Endothelial cell of umbilical vein (primary cell): ENCODE results near the gene CRELD2. TPM values are rescaled to one million over a fixed set of nuclear protein-coding genes. Genes with fewer than 3 reads are reported as not detected.

Experiments
- BruUV-seq: library from RNA; stranded (reverse); fragments of 400-500 nt; replicated peaks from 2 replicates; lab custom pipeline; 2021; lab: Mats Ljungman, UMichigan
- CTCF ChIA-PET: fragments of 300-600, 350-600 bp; sonication (Branson Sonifier 250); formaldehyde crosslinking; loops from one replicate; lab custom pipeline; 2021; ENCODE audit warnings: antibody characterized with exemption, inconsistent platforms; lab: Charles Lee
- POLR2A ChIA-PET: fragments of 300-600, 350-600 bp; sonication (Branson Sonifier 250); formaldehyde crosslinking; loops from one replicate; lab custom pipeline; 2021; ENCODE audit warnings: antibody characterized with exemption, inconsistent platforms; lab: Charles Lee
- DNase-seq: peaks from one replicate; pipeline ENCODE4 v3.0.0-alpha.2; 2011; ENCODE audit warnings: low read depth, low spot score
- FAIRE-seq: peaks from 2 replicates; lab custom pipeline; 2011; peaks lifted over from hg19 to GRCh38; lab: Jason Lieb, UNC
- H2AFZ ChIP-seq: 2 replicates; pipeline ENCODE4 v1.6.0; 2012; ENCODE audit warnings: low read depth, low read length, control low read depth, inconsistent platforms
- H3K27ac ChIP-seq: 2 replicates; pipeline ENCODE4 v1.5.1; 2011; ENCODE audit warnings: low read depth, mild to moderate bottlenecking, control low read depth, low read length, moderate library complexity; ENCODE audit not compliant: insufficient read depth
- H3K27me3 ChIP-seq, 2 experiments: 2 replicates each; pipeline versions ENCODE4 v1.6.0 to v1.6.1; 2011; ENCODE audit warnings: low read length in 2 of 2, mixed read lengths in 1 of 2; ENCODE audit not compliant: control insufficient read depth in 2 of 2, insufficient read depth in 2 of 2
- H3K36me3 ChIP-seq, 2 experiments: 2 replicates in 1 of 2; 3 replicates in 1 of 2; pipeline ENCODE4 v1.5.1; 2011; ENCODE audit warnings: low read length in 2 of 2, mild to moderate bottlenecking in 1 of 2, moderate library complexity in 1 of 2; ENCODE audit not compliant: control insufficient read depth in 2 of 2, insufficient read depth in 2 of 2; ENCODE audit errors: extremely low read depth in 1 of 2
- H3K4me1 ChIP-seq: 3 replicates; pipeline ENCODE4 v1.5.1; 2011; ENCODE audit warnings: mild to moderate bottlenecking, low read length; ENCODE audit not compliant: control insufficient read depth, insufficient read depth; ENCODE audit errors: extremely low read depth
- H3K4me2 ChIP-seq: 2 replicates; pipeline ENCODE4 v1.6.1; 2011; ENCODE audit warnings: low read length, control low read depth, mixed read lengths; ENCODE audit not compliant: insufficient read depth
- H3K4me3 ChIP-seq, 3 experiments: fragments of 200-600 bp in 1 of 3; sonication (generic), shearing (Covaris generic) in 1 of 3; replicated peaks in 1 of 3; 2 replicates each; pipeline ENCODE4 v1.5.1; 2011 to 2016; ENCODE audit warnings: control low read depth in 3 of 3, low read length in 3 of 3, mild to moderate bottlenecking in 2 of 3, inconsistent platforms in 1 of 3, low read depth in 1 of 3, moderate library complexity in 1 of 3; ENCODE audit not compliant: insufficient read depth in 1 of 3
- H3K79me2 ChIP-seq: 2 replicates; pipeline ENCODE4 v1.6.0; 2012; ENCODE audit warnings: low read length, inconsistent platforms; ENCODE audit not compliant: control insufficient read depth, insufficient read depth
- H3K9ac ChIP-seq: replicated peaks from 2 replicates; pipeline ENCODE3; 2011; ENCODE audit warnings: low read length, control low read depth; ENCODE audit not compliant: insufficient read depth; ENCODE audit errors: extremely low read depth
- H3K9me1 ChIP-seq: replicated peaks from 3 replicates; pipeline ENCODE4 v1.6.0; 2011; ENCODE audit warnings: mild to moderate bottlenecking, low read length; ENCODE audit not compliant: control insufficient read depth, insufficient read depth; ENCODE audit errors: extremely low read depth
- H3K9me3 ChIP-seq: replicated peaks from 2 replicates; pipeline ENCODE4 v1.5.1; 2012; ENCODE audit warnings: low read length, inconsistent platforms; ENCODE audit not compliant: control insufficient read depth, insufficient read depth
- H4K20me1 ChIP-seq: replicated peaks from 2 replicates; pipeline ENCODE3; 2011; ENCODE audit warnings: mild to moderate bottlenecking, low read length; ENCODE audit not compliant: control insufficient read depth, insufficient read depth; ENCODE audit errors: extremely low read depth
- CTCF ChIP-seq, 2 donors: IDR thresholded peaks; 1 replicate in 1 of 2; 2 replicates in 1 of 2; pipeline ENCODE4 v1.5.1; 2011; ENCODE audit warnings: low read length in 2 of 2, mild to moderate bottlenecking in 2 of 2, moderate library complexity in 2 of 2, control low read depth in 1 of 2, inconsistent platforms in 1 of 2, low read depth in 1 of 2; ENCODE audit not compliant: insufficient read depth in 1 of 2; ENCODE audit errors: extremely low read depth in 1 of 2
- EZH2 ChIP-seq: IDR thresholded peaks from 2 replicates; pipeline ENCODE4 v1.6.1; 2012; ENCODE audit warnings: borderline replicate concordance, low read depth, mild to moderate bottlenecking, moderate library complexity, low read length, inconsistent platforms; ENCODE audit not compliant: severe bottlenecking
- FOS ChIP-seq: IDR thresholded peaks from 2 replicates; pipeline ENCODE4 v1.6.1; 2011; ENCODE audit warnings: mild to moderate bottlenecking, low read length, moderate library complexity, borderline replicate concordance; ENCODE audit not compliant: insufficient read depth
- GATA2 ChIP-seq: IDR thresholded peaks from 2 replicates; pipeline ENCODE4 v1.7.0; 2011; ENCODE audit warnings: low read depth, mild to moderate bottlenecking, moderate library complexity, mixed read lengths, low read length; ENCODE audit not compliant: insufficient read length, insufficient read depth
- JUN ChIP-seq: IDR thresholded peaks from 2 replicates; pipeline ENCODE4 v1.6.1; 2011; ENCODE audit warnings: borderline replicate concordance, low read depth; ENCODE audit not compliant: insufficient read length, insufficient read depth
- MYC ChIP-seq: IDR thresholded peaks from one replicate; pipeline ENCODE4 v1.6.1; 2011; ENCODE audit warnings: mild to moderate bottlenecking, low read depth, low read length
- POLR2A ChIP-seq: IDR thresholded peaks from 2 replicates; pipeline ENCODE4 v1.6.1; 2012; ENCODE audit warnings: low read depth, mild to moderate bottlenecking, control low read depth, low read length
- POLR2AphosphoS5 ChIP-seq: IDR thresholded peaks from 2 replicates; pipeline ENCODE4 v1.6.1; 2012; ENCODE audit warnings: low read depth, mild to moderate bottlenecking, control low read depth, low read length, moderate library complexity; ENCODE audit not compliant: insufficient read depth
- dilution Hi-C: fragments of 300-500 bp; cut with MboI; formaldehyde crosslinking; loops from one replicate; pipeline ENCODE4 v1.15.0; 2019; ENCODE audit warnings: low sequenced_read_pairs; ENCODE audit not compliant: extremely low pct_ligation_motif_present
- intact Hi-C: fragments of 100-400 bp; cut with micrococcal nuclease; formaldehyde crosslinking; loops from one replicate; pipeline ENCODE4 v1.10.0; 2022
- polyA plus RNA-seq, 4 experiments: library from polyadenylated mRNA; depleted of rRNA in 3 of 4; stranded (reverse) in 3 of 4; unstranded in 1 of 4; fragments of >200 nt; gene quantifications; 2 replicates each; pipeline versions ENCODE4 v1.2.1 to v1.2.3, GENCODE V29; 2011 to 2012; ENCODE audit warnings: missing spikeins in 1 of 4
- total RNA-seq: library from RNA; stranded (reverse); gene quantifications from 2 replicates; pipeline ENCODE4 v1.2.3, GENCODE V29; 2021
- TF ChIP-seq, protein P1 (sequence below): IDR thresholded peaks from 2 replicates; pipeline ENCODE4 v1.6.1; 2011; ENCODE audit not compliant: insufficient read depth, insufficient read length

Gene CRELD2
- total and polyA plus RNA-seq, 2 donors (not counting 3 experiments of a cell fraction or from before 2014, with no cell fraction given), result 71.0 to 86.3 TPM

- CTCF ChIA-PET, result interaction anchor here (1.5 kb wide), 1 partner anchor 117 kb away, joined by 4 read pairs; no protein-coding TSS in a partner anchor
- Histone ChIP-seq H3K27ac (no peak overlapping the region), H3K4me3 (no peak overlapping the region), H3K36me3 (peaks cover 0 to 10% of the 10 kb centered on the region in 2 experiments), H3K4me1 (peaks cover 5% of the 10 kb centered on the region), H3K9ac (no peak overlapping the region), H2AFZ (no peak overlapping the region), H3K9me3 (no peaks in the 10 kb centered on the region), H3K27me3 (no peaks in the 10 kb centered on the region), H4K20me1 (no peaks in the 10 kb centered on the region), H3K79me2 (no peaks in the 10 kb centered on the region), H3K4me2 (no peak overlapping the region), H3K9me1 (no peaks in the 10 kb centered on the region)
- POLR2A ChIA-PET, result no interaction called here
- intact Hi-C loops, result no loop called here
- FAIRE-seq (no peak), DNase-seq (no peak)
- no peak for TF ChIP-seq JUN
- no peak for TF ChIP-seq POLR2A
- TF ChIP-seq GATA2, result no peak
- TF ChIP-seq FOS, result no peak
- TF ChIP-seq EZH2, result no peak
- no peak for TF ChIP-seq POLR2AphosphoS5
- TF ChIP-seq CTCF (IDR thresholded peaks at IDR 0.05; ENCODE audit: extremely low read depth in 1 of 2, insufficient read depth in 1 of 2, low read depth in 1 of 2, low read length in 2 of 2), result no peak
- no peak for TF ChIP-seq MYC
- TF ChIP-seq, protein P1, sequence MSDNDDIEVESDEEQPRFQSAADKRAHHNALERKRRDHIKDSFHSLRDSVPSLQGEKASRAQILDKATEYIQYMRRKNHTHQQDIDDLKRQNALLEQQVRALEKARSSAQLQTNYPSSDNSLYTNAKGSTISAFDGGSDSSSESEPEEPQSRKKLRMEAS, result no peak
- no TSS peak for BruUV-seq
- dilution Hi-C loops, result no loop called here
Measured at GRCh38 chr22:49913446-49913845, 5.0 kb upstream of the CRELD2 start.
